ENCODE measurements around the gene SPOP.

The SPOP gene

GRCh38 chr17:49597928-49598655 lies 79.8 kb downstream of the SPOP start:
- Mint-ChIP-seq H3K4me3 (no peak overlapping the region), H3K36me3 (peaks cover 4% of the 10 kb centered on the region), H3K27ac (no peak overlapping the region), H3K27me3 (no peaks in the 10 kb centered on the region), H3K9me3 (ENCODE audit: low read depth) (no peaks in the 10 kb centered on the region), H3K4me1 (ENCODE audit: low read depth) (no peaks in the 10 kb centered on the region)

- Mint-ChIP-seq H3K27ac (no peak overlapping the region), H3K27me3 (no peaks in the 10 kb centered on the region), H3K9me3 (ENCODE audit: low read depth) (no peaks in the 10 kb centered on the region), H3K4me3 (no peak overlapping the region), H3K36me3 (peaks cover 6% of the 10 kb centered on the region), H3K4me1 (ENCODE audit: low read depth) (no peaks in the 10 kb centered on the region)
Observed at GRCh38 chr17:49597436-49597835, 80.5 kb downstream of the SPOP start.

DNA sequence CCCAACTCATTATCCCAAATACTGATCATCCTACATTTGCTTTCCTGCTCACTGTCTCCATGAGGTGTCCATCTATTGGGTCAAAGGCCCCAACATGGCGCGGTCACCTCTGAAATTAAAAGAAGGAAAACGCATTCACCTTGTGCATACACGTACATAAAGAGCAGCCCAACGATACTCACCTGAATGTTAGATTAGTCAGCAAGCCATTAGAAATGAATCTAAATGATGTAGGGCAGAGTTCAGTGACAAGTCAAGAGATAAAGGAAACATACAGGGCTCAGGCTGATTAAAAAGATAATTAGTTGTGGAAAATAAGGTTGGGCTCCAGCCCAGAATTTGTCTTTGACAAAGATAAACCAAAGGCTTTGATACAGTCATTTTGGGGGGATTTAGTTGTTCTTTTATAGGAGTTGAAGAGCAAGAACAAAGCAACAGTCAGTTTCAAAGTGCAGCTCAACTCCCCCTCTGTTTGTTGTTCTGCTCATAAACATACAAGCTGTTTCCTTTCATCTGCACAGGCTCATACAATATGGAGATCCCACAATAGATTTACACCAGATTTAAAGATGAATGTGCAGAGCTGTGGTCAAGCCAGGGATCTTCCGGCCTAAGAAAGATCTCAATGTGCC lies 81.2 kb downstream of the SPOP start:
- Mint-ChIP-seq H3K9me3 (ENCODE audit: low read depth) (no peaks in the 10 kb centered on the region), H3K27me3 (no peaks in the 10 kb centered on the region), H3K36me3 (peaks cover 6% of the 10 kb centered on the region), H3K4me3 (no peak overlapping the region), H3K27ac (peak overlapping the region; percentile 31), H3K4me1 (ENCODE audit: low read depth) (no peaks in the 10 kb centered on the region)

DNA sequence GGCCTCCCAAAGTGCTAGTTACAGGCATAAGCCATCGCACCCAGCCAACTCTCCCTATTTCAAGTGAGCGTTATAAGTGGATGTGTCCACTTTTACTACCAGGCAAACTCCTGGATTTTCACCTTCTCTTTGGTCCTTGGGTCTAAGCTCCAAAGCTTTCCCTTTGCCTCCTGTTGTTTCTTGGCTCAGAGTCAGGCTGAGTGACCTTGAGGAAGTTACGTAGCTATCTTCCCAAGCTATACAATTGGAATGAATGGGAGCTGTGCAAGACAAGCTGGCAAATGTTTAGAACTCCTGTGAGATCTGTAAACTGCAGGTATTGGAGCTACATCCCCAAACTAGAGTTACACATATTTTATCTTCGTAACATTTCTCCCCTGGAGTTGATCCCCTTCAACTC lies 81.9 kb downstream of the SPOP start:
- Mint-ChIP-seq H3K4me3 (no peak overlapping the region), H3K9me3 (ENCODE audit: low read depth) (no peaks in the 10 kb centered on the region), H3K36me3 (peaks cover 11% of the 10 kb centered on the region), H3K27me3 (no peaks in the 10 kb centered on the region), H3K27ac (peak overlapping the region; percentile 31), H3K4me1 (ENCODE audit: low read depth) (no peaks in the 10 kb centered on the region)

- H3K4me1 Mint-ChIP-seq (ENCODE audit: low read depth) = no peaks in the 10 kb centered on the region
- no peak overlapping the region for H3K4me3 Mint-ChIP-seq
- H3K36me3 Mint-ChIP-seq = peaks cover 11% of the 10 kb centered on the region
- no peak overlapping the region for H3K27ac Mint-ChIP-seq
- no peaks in the 10 kb centered on the region for H3K9me3 Mint-ChIP-seq (ENCODE audit: low read depth)
- no peaks in the 10 kb centered on the region for H3K27me3 Mint-ChIP-seq
Observed at GRCh38 chr17:49595328-49595727, 82.6 kb downstream of the SPOP start.

GRCh38 chr17:49592263-49592662 lies 85.6 kb downstream of the SPOP start:
- no peaks in the 10 kb centered on the region for H3K27me3 Mint-ChIP-seq
- H3K36me3 Mint-ChIP-seq = peaks cover 10% of the 10 kb centered on the region
- no peak overlapping the region for H3K4me3 Mint-ChIP-seq
- H3K9me3 Mint-ChIP-seq (ENCODE audit: low read depth) = no peaks in the 10 kb centered on the region
- no peaks in the 10 kb centered on the region for H3K4me1 Mint-ChIP-seq (ENCODE audit: low read depth)
- H3K27ac Mint-ChIP-seq = no peak overlapping the region

DNA sequence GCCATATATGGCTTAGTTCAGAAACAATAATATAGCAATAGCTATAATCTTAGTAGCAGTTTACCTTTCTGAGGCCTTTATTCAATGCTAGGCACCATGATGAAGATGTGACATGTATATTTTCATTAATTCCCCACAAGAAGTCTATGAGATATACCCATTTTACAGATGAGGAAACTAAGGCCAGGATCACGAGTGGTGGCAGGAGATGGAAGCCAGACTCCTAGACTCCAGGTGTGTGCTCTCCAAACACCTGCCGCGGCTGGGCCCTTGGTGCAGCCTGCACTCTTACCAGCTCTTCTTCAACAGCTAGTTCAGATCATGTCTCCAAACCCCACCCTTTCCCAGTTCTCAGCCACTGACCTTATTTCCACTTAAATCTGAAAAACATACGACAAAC lies 87.0 kb downstream of the SPOP start:
- no peaks in the 10 kb centered on the region for H3K9me3 Mint-ChIP-seq (ENCODE audit: low read depth)
- no peaks in the 10 kb centered on the region for H3K27me3 Mint-ChIP-seq
- no peak overlapping the region for H3K27ac Mint-ChIP-seq
- peaks cover 7% of the 10 kb centered on the region for H3K36me3 Mint-ChIP-seq
- H3K4me1 Mint-ChIP-seq (ENCODE audit: low read depth) = no peaks in the 10 kb centered on the region
- no peak overlapping the region for H3K4me3 Mint-ChIP-seq

- Mint-ChIP-seq H3K27me3 (no peaks in the 10 kb centered on the region), H3K4me1 (ENCODE audit: low read depth) (no peaks in the 10 kb centered on the region), H3K27ac (no peak overlapping the region), H3K36me3 (peaks cover 7% of the 10 kb centered on the region), H3K4me3 (no peak overlapping the region), H3K9me3 (ENCODE audit: low read depth) (no peaks in the 10 kb centered on the region)
Observed at GRCh38 chr17:49589577-49589927, 88.3 kb downstream of the SPOP start.

DNA sequence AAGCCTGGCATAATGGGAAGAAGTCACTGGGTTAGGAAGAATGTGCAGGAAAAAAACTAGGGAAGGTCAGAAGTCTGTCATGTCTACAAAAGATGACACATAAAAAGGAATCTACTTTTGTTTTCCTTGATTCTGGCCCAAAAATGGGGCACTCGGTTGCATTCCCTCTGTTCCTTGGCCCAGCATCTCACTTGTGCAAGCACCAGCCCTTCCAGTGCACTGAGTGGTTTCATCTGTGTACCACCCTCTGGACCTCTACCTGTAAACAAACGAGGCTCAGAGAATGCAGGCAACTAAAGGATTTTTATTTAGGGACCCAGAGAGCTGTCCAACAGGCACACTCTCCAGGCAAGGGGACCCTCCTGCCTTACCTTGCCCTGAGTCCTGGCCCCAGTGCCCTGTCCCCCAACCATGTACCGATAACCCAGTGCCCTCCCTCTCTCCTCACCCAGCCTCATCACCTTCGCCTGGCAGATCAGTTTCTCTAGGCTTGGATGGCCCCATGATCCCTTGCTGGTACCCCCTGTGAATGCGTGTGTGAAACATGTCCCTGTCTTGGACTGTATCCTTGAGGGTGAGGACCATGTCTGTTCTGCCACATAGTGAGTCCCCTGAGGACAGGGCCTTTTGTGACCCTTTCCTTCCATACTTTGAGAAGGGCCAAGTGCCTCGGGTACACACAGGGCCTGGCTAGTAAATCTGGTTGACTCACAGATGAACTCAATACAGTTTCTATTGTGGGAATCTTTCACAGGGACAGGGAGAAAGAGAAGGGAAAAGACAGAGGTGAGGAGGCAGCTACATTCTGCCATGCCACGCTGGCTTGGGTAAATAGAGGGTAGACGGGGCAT lies 88.9 kb downstream of the SPOP start:
- H3K27ac Mint-ChIP-seq = peak overlapping the region; percentile 34
- H3K27me3 Mint-ChIP-seq = no peaks in the 10 kb centered on the region
- no peaks in the 10 kb centered on the region for H3K4me1 Mint-ChIP-seq (ENCODE audit: low read depth)
- H3K36me3 Mint-ChIP-seq = peaks cover 7% of the 10 kb centered on the region
- no peaks in the 10 kb centered on the region for H3K9me3 Mint-ChIP-seq (ENCODE audit: low read depth)
- no peak overlapping the region for H3K4me3 Mint-ChIP-seq

- Mint-ChIP-seq H3K9me3 (ENCODE audit: low read depth) (no peaks in the 10 kb centered on the region), H3K4me3 (no peak overlapping the region), H3K27me3 (no peaks in the 10 kb centered on the region), H3K36me3 (peaks cover 7% of the 10 kb centered on the region), H3K27ac (no peak overlapping the region), H3K4me1 (ENCODE audit: low read depth) (no peaks in the 10 kb centered on the region)
Observed at GRCh38 chr17:49588312-49588711, 89.6 kb downstream of the SPOP start.

DNA sequence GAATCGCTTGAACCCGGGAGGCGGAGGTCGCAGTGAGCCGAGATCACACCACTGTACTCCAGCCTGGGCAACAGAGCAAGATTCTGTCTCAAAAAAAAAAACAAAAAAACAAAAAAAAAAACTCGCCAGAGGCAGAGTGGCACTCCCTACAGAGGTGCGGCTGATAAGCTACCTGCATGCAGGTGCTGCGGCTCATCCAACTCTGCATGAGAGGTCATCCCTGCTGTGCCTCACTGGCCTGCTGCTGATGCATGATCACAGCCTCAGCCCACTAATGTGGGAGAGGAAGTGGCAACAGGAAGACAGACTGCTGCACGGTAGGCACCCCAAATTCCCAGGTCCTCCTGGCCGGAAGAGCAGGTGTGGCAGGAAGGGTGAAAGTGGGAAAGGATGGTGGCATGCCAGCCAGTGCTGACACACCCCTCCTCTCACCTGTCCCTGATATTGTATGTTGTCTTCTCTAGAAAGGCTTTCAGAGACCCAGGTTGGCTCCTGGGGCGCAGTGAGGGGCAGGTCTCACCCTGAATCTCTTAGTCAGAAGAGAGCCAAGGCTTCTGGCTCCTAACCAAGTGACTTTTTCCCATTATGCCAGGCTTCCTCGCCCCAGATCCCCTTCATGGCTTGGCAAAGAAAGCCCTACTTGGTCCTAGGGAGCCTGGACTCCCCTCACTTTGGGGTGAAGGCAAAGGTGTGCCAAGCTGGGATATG lies 90.4 kb downstream of the SPOP start:
- no peak overlapping the region for H3K4me3 Mint-ChIP-seq
- H3K9me3 Mint-ChIP-seq (ENCODE audit: low read depth) = no peaks in the 10 kb centered on the region
- peaks cover 5% of the 10 kb centered on the region for H3K36me3 Mint-ChIP-seq
- H3K4me1 Mint-ChIP-seq (ENCODE audit: low read depth) = no peaks in the 10 kb centered on the region
- no peak overlapping the region for H3K27ac Mint-ChIP-seq
- no peaks in the 10 kb centered on the region for H3K27me3 Mint-ChIP-seq

GRCh38 chr17:49585422-49586027 lies 92.4 kb downstream of the SPOP start:
- H3K27me3 Mint-ChIP-seq = no peaks in the 10 kb centered on the region
- H3K4me1 Mint-ChIP-seq (ENCODE audit: low read depth) = no peaks in the 10 kb centered on the region
- no peaks in the 10 kb centered on the region for H3K9me3 Mint-ChIP-seq (ENCODE audit: low read depth)
- H3K27ac Mint-ChIP-seq = no peak overlapping the region
- H3K36me3 Mint-ChIP-seq = no peaks in the 10 kb centered on the region
- H3K4me3 Mint-ChIP-seq = no peak overlapping the region

- H3K27me3 Mint-ChIP-seq = no peaks in the 10 kb centered on the region
- no peaks in the 10 kb centered on the region for H3K4me1 Mint-ChIP-seq (ENCODE audit: low read depth)
- H3K36me3 Mint-ChIP-seq = no peaks in the 10 kb centered on the region
- H3K27ac Mint-ChIP-seq = no peak overlapping the region
- no peak overlapping the region for H3K4me3 Mint-ChIP-seq
- no peaks in the 10 kb centered on the region for H3K9me3 Mint-ChIP-seq (ENCODE audit: low read depth)
Observed at GRCh38 chr17:49583889-49584288, 94.0 kb downstream of the SPOP start.

DNA sequence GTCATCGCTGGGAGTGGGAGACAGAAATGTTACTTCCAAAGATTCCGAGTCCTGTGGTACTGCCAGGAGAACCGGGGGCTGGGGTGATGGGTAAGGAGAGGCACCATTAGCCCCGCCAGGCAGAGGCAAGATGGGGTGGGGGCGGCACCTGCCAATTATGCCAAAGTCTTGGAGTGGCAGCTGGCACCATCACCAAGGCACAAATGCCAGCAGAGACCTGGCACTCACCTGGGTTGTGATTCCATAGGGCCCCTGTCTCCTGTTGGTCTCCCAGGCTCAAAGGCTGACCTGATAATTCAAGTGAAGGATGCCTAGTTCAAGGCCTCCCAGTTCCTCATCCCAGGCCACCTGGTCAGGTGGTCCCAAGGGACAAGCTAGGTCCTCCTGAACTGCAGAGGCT lies 94.7 kb downstream of the SPOP start:
- Mint-ChIP-seq H3K4me3 (no peak overlapping the region), H3K27ac (no peak overlapping the region), H3K4me1 (ENCODE audit: low read depth) (no peaks in the 10 kb centered on the region), H3K9me3 (ENCODE audit: low read depth) (no peaks in the 10 kb centered on the region), H3K36me3 (no peaks in the 10 kb centered on the region), H3K27me3 (no peaks in the 10 kb centered on the region)

Measured in activated naive CD8-positive, alpha-beta T cell (primary cell).